RPMI7951 (cell line): ENCODE results near the gene FAM117A. TPM values are rescaled to one million over a fixed set of nuclear protein-coding genes. Genes with fewer than 3 reads are reported as not detected.

ENCODE experiments used
- DNase-seq: peaks from one replicate; pipeline ENCODE4 v3.0.0-alpha.2; 2012; ENCODE audit warnings: low read depth
- total RNA-seq: library from RNA; depleted of rRNA; stranded (reverse); fragments of >200 nt; shearing (Covaris generic); gene quantifications from 2 replicates; pipeline ENCODE4 v1.2.3, GENCODE V29; 2014; rRNA removed

The FAM117A gene, protein sequence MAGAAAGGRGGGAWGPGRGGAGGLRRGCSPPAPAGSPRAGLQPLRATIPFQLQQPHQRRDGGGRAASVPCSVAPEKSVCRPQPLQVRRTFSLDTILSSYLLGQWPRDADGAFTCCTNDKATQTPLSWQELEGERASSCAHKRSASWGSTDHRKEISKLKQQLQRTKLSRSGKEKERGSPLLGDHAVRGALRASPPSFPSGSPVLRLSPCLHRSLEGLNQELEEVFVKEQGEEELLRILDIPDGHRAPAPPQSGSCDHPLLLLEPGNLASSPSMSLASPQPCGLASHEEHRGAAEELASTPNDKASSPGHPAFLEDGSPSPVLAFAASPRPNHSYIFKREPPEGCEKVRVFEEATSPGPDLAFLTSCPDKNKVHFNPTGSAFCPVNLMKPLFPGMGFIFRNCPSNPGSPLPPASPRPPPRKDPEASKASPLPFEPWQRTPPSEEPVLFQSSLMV
- 3.5 and 5.3 TPM in 2 replicates for total RNA-seq

DNA sequence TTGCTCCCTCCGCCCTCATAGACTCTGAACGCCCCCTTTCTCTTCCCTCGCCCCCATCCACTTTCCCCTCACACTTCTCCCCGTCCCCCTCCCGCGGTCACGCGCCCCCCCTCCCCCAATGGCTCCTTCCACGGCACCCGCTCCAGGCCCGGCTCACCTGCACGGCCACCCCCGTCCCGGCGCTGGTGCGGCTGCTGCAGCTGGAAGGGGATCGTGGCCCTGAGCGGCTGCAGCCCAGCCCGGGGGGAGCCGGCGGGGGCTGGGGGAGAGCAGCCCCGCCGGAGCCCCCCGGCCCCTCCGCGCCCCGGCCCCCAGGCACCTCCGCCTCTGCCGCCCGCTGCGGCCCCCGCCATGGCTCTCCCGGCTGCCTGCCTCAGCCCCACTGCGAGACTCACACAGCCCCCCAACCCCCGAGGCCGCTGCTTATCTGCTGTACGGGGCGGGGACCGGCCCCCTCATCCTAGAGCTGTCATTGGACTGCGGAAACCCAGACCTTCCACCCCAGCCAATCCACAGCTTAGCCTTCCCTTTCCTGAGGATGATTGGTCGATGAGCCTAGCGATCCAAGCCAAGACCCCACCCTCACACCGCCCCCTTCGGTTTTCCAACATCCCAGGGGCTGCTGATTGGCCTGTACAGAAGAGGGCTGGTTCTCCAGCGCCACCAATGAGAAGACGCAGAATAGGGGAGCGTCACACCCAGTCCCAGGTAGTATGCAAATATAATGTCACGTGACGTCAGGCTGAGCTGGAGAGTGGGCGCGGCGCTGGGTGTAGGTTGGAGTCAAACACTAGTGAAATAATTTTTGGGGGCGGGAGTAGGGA lies at the start of gene FAM117A:
Gene FAM117A, minus strand, starts transcription at position 397 of the 824 bp plus-strand sequence. Its CDS starts 44 bp downstream, at position 353.
- peak; percentile 97 for DNase-seq

DNA sequence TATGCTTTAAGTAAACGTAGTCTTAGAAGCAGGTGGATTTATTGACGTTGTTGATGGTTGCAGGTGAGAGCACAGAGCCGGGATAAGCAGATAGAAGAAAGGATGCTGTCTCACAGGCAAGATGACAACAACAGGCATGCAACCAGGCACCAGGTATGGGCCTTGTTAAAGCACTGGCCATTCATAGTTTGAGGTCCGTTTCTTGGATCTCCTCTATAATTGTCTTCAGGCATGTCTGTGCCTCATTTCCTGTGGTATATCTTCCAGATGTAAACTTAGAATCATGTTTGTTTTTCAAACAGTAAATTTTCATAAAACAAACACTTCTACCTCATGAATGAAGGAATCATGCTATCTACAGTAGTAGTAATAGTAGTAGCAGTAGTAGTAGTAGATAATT lies 45.1 kb upstream of the FAM117A start:
- DNase-seq: no peak

DNA sequence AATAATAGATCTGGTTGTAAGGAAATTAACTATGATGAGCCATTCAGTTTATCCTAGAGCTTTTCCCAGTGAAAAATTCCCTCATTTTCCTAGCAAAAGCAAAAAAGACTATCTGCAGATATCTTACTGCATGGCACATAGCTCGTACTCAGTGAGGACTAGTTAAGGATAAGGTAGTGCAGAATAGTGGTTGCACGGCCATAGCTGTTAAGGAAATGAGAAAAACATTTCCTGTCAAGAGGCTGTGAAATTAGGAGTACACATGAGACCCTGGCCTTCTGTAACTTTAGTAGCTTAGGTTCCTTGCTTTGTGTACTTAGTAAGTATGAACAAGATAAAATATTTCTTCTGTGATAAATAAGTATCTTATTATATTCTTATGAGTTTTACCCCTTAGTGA lies 34.8 kb upstream of the FAM117A start:
- DNase-seq: no peak

DNA sequence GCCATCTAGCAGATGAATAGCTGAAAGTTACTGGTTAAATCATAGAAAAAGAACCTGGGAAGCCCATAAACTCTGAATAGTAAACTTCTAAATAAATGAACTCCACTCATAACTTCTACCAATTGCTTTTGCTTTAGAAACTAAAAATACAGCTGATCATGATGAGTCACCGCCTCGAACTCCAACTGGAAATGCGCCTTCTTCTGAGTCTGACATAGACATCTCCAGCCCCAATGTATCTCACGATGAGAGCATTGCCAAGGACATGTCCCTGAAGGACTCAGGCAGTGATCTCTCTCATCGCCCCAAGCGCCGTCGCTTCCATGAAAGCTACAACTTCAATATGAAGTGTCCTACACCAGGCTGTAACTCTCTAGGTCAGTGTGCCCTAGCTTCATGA lies 34.3 kb upstream of the FAM117A start:
- peak; percentile 48 for DNase-seq

DNA sequence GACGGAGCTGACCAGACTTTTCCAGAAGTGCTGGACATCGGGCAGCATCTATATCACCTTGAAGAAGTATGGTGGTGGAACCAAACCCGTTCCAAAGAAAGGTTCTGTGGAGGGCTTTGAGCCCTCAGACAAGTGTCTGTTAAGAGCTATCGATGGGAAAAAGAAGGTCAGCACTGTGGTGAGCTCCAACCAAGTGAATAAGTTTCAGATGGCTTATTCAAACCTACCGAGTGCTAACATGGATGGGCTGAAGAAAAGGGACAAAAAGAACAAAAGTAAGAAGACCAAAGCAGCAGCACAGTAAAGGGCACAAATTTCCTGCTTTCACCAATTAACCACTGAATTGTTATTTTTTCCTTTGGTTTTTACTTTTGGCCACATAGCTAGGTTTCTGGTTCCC lies 31.4 kb upstream of the FAM117A start:
- no peak for DNase-seq

DNA sequence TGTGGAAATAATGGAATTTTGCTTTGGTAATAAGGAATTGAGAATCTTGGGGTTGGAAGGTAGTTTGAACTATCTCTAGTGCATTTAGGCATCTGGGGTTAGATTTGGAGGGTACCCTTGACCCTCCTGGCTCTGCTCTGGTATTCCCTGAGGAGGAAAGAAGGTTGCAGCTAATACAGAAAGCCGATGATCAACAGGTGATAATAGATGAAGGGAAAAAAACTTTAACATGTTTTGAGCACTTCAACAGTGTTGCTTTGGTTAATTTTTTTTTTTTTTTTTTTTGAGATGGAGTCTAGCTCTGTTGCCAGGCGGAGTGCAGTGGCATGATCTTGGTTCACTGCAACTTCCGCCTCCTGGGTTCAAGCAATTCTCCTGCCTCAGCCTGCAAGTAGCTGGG lies 29.4 kb upstream of the FAM117A start:
- DNase-seq: no peak

DNA sequence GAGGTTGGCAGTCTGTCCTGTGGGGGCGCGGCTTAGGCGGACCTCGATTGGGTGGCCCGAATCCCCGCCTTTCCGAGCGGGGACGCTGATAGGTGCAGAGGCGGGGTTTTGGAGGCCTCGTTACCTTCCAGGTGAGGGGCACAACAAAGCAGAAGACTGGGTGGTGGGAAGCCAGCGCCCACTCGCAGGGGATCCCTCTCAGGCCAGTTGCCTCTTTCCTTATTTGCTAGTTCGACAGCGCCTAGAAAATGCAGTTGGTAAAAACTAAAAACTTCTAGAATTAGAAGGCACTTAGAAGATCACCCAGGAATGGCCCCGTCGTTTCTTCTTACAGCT lies 25.3 kb upstream of the FAM117A start:
- DNase-seq: no peak

DNA sequence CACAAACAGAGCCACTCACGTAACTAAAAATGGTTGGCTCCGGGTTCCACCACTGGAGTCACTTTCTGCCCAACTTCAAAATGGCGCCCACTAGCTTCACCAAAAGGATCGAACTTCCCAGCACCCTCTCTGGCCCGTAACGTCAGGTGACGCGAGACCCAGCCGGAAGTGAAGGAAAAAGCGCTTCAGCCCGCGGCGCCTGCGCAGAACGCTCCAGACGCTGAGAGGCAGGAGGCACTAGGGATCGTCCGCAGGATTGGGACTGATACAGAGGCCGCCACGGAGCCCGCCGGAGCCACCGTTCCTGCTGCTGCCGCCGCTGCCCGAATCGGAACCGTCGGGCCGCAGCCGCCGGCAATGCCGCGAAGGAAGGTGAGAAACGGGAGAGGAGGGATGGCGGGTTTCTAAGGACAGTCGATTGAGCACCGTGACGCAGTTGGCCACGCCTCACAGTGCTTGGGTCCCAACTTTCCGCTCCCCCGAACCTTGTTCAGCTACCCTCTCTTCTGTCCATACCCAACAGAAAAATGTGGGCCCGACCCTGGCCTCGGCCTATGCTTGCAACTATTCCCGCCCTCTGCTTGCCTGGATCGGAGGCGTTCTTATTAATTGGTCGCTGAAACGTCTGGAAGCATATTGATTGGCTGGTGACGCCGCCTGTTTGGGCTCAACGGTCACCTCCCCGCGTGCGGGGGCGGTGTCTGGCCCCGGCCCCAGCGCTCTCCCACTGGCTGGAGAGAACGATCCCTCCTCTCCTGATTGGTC lies 24.7 kb upstream of the FAM117A start, which contains the start of gene KAT7:
Gene KAT7, plus strand, starts transcription at position 204 of the 765 bp plus-strand sequence. Its CDS starts 154 bp downstream, at position 358.
- DNase-seq: peak; percentile 98

DNA sequence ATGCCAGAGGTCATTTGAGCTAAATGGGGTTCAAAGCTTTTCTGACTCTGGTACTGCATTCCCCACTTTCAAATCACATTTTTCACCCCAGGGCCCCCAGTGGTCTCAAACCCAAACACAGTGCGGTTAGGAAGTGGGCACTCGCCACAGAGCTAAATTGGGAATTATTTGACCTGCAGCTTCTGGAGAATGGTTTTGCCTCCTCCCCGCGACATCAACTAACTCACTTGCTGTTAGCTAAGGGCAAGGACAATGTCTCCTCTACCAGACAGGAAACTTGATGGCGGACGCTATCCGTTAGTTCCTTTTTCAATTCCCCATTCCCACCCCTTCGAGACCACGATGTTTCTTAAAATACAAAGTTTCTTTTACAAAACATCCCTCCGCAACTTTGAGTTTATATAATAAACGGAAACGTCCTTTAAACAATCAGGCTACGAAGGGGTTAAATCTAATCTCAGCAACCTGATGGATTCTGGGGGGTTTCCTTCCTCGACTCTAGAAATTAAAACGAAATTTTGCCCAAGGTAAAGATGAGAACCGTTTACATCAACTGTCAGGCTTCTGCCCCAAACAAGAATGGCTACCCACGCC lies 24.1 kb upstream of the FAM117A start:
- DNase-seq: peak; percentile 37

DNA sequence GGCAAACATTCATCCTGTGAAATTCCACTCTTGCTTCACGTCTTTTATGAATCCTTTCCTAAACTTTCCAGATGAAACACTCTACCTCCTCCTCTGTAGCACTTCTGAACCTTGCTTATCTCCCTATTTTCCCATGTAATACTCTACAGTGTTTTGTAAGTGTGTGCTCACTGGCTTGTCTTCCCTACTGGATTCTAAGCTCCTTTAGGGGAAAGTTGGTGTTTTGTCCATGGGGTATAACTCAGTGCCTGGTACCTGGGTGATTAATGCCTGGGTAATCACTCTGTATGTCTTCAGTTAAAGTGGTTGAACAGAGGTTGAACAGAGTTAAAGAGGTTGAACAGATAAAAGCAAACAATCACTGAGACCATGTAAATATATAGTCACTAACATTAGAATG lies 20.7 kb upstream of the FAM117A start:
- DNase-seq: no peak

DNA sequence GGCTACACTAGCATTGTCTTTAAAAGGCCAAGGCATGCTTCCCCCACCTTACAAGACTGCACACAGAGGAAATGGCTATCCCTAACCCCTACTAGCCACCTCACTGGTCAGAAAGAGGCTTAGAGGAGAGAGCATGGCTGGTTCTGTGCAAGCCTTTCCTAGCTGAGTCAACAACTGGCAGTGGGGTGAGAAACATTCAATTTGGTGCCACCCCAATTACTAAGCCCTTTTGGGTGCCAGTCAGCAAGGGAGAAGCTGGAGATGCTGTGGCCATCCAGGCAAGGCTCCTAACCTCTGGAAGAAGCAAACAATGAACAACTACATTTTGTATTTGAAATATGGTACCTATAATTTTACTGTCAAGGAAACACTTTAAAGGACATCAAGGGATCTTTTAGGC lies 19.9 kb upstream of the FAM117A start:
- DNase-seq: no peak

DNA sequence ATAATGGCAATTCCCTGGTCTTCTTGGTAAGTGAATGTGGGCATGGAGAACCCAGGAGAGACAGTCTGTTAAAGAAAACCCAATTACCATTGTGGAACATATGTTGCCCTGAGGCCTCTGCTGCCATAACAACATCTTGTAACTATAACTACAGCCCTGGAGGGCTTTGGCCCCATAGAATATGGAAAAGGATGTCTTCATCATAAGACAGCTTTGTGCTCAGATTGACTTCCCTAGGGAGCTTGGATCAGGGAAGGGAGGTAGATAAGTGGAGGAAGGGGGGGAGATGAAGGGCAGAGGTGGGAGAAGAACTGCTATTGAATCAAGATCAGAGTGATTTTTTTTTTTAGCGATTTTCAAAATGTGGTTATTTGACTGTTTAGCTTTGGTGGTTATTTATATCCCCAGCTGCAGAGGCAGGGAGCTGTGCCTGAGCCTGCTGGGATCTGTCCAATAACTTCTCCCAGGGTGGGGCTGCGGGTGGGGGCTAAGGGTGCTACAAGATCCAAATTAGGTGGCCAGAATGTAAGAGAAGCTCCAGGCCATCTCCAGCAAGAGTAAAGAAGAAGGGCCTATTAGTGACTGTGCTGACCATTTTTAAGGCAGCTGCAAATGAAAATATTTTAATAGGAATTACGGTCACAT lies 19.3 kb upstream of the FAM117A start:
- peak; percentile 39 for DNase-seq

DNA sequence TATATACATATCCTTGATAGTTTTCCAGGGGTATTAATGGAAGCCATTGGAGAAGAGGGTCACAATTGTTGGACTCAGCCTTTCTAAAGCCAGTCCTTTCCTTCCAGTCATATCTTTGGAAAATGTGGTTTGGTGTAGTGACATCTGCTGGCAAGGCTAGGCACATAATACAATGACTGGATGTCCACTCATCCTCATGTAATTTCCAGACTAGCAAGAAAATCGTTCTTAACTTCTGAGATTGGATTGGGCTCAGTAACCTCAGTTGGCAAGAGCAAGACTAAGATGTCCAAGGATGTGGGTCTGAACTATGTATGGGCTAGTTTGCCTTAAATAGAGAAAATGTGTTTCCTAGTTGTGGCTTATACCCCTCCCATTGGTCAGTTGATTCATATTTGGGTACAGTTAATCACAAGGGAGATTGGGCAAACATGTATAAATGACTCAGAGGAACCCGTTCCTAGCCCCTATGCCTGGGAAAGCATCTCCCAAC lies 15.9 kb upstream of the FAM117A start:
- DNase-seq: peak; percentile 75

DNA sequence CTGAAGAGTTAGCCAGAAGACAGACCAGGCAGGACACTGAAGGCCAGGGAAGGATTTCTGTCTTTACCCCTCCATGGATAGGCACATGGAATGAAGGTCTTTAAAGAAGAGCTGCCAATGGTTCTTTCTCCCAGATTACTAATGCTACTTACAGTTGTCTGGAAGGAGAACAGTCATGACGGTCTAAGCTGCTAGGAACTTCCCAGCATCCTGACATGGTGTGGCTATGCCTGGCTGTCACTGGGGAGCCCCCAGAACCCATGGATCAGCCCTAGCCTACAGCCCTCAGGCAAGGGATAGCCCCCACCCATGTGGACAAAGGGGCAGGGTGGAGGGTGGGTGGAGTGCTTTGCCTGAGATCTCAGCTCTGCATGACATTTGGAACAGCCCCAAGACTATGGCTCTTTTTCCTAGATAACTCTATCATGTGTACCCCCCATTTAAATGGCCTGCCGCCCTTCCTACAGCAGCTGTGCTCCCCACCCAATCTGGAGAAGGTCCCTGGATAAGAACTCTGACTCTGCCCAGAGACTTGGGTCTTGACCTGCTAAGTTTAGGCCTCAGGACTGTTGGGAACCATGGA lies 15.3 kb upstream of the FAM117A start:
- no peak for DNase-seq

DNA sequence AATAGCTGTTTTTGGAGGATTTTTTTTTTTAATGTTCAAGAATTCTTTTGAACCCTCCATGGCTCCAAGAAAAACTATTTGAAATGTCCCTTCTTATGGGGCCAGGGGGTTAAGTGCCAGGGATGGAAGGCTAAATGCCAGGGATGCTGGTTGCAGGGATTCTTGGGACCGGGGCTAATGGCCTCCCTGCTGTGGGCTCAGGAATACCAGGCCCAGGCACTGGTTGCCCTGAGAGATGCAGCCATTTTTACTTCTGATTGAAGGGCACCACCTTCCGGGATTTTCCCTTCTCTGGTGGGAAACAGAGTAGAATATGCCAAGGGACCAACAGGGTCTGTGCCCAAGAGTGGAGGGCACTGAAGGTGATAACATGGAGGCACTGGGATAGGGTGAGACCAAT lies 13.6 kb upstream of the FAM117A start:
- no peak for DNase-seq

DNA sequence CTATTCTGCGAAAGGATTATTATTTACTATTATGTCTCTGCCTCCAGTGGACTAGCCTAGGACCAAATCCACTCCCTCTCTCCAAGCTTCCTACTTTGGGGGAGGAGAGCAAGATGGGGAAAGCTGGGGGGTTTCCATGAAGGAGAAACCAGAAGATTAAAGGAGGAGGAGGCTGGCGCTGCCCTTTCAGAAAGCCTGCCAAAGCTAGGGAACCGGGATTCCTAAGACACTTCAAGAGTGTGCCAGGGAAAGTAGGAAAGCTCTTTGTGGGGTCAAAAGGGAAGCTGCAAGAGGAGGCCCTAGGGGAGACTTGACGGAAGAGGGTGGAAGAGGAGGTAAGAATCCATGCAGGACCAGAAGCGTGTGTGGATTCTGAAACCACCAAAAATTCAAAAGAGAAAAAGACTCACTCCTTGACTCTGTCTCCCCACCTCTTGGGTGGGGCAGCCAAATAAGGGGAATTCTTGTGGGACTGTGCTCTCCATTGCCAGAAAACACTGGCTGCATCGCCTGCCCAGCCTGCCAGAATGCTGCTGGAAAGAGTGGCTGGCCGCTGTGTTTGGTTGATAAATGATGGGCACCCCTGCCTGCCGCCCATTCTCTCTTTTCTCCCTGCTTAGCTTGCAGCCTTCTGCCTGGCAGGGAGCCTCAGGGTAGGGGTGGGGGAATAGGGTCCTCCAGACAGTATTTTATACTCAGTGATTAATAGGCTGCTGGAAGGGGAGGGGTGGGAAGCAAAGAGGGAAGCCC lies 12.8 kb upstream of the FAM117A start:
- DNase-seq: no peak

DNA sequence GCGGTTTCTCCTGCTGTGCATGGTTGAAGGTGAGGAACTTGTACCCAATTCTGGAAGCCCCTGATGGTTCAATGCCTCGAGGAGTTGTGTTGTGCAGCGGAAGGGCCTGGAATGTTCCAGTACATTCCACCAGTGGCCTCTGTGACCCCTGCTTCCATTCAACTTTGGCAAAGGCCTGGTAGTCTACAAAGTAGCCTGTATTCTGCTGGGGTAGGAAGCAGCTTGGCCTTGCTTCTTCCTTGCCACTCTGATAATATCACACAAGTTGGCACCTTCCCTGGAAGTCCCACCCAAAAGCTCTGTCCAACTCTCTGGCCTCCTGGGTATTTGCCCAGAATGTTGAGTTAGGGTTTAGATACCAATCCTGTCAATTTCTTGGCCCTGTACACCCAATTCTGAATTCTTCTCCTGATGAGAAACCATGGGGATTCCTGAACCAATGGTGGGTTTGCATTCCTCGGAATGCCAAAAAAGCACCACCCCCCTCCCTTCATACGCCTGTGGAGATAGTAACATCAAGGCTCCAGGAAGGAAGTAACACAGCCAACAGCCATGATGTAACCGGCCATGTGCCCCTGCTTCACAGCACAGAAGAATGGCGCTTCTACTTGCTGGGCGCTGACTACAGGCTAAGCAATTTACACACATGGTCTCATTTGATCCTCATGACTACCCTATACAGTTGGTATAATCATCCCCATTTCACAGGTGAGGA lies 11.8 kb upstream of the FAM117A start:
- DNase-seq: peak; percentile 13

DNA sequence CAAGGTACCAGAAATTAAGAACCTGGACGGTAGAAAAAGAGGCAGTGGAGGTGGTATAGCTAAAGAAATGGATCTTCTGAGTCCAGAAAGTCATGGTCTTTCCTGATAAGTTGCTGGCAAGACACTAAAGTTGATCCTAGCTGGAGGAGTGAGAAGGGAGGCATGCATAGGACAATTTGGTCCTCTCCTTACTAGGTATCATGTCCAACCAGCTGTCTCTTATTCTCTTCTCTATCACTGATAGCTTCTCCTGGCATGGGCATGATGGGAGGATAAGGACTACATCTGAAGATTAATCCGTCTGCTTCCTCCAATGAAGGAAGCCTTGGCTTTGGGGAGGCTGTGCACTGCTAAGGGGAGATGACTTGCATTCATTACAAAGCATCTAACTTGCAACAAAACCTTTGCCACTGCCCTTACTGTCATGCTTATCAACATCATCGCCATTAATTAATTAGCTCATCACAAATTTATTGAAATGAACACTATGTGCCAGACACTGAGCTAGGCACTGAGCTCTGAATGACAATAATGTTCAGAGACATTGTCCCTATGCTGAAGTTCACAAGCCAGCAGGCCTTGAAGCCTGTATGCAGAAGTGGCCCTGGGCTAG lies 3.1 kb upstream of the FAM117A start:
- no peak for DNase-seq
